Heart right ventricle (tissue), 16 donors: ENCODE results near the gene RTCA. TPM values are rescaled to one million over a fixed set of nuclear protein-coding genes. Genes with fewer than 3 reads are reported as not detected.
"Not testable (repeated sequence)": the region's sequence is repeated elsewhere in the genome, so short reads cannot be mapped to it uniquely, and the experiment has no call there.

ENCODE experiments used
- ATAC-seq, 8 donors: fragments of 200-7000 bp; cut with Tn5 transposase; one replicate each; pipeline ENCODE4 v1.9.1; 2020; ENCODE audit warnings: mild to moderate bottlenecking in 8 of 8, moderate library complexity in 8 of 8, moderate number of reproducible peaks in 1 of 8
- DNase-seq, 2 donors: peaks; one replicate each; pipeline ENCODE4 v3.0.0-alpha.2; 2020
- H3K27ac ChIP-seq, 10 donors: fragments of 200-600 bp; sonication (generic) in 2 of 10; one replicate each; pipeline versions ENCODE4 v1.5.0 to v1.8.0; 2020 to 2022; ENCODE audit warnings: mild to moderate bottlenecking in 3 of 10
- H3K27me3 ChIP-seq, 7 donors: fragments of 200-600 bp; one replicate each; pipeline ENCODE4 v1.8.0; 2021 to 2022; ENCODE audit warnings: mild to moderate bottlenecking in 2 of 7
- H3K36me3 ChIP-seq, 9 donors: fragments of 200-600 bp; sonication (generic) in 1 of 9; one replicate each; pipeline versions ENCODE4 v1.5.0 to v1.8.0; 2020 to 2022; ENCODE audit warnings: mild to moderate bottlenecking in 2 of 9
- H3K4me1 ChIP-seq, 9 donors: fragments of 200-600 bp; sonication (generic) in 1 of 9; one replicate each; pipeline versions ENCODE4 v1.5.0 to v1.8.0; 2020 to 2022; ENCODE audit warnings: mild to moderate bottlenecking in 4 of 9
- H3K4me3 ChIP-seq, 10 donors: fragments of 200-600 bp; sonication (generic) in 2 of 10; one replicate each; pipeline versions ENCODE4 v1.5.0 to v1.8.0; 2020 to 2022; ENCODE audit warnings: mild to moderate bottlenecking in 7 of 10, moderate library complexity in 2 of 10
- H3K9me3 ChIP-seq, 11 donors: fragments of 200-600 bp in 10 of 11; sonication (generic) in 2 of 11; one replicate each; pipeline versions ENCODE4 v1.5.0 to v1.8.0; 2013 to 2022; ENCODE audit warnings: mild to moderate bottlenecking in 2 of 11, control low read depth in 1 of 11, moderate library complexity in 1 of 11
- WGBS, 2 donors: extraction: QIAGEN DNeasy Blood & Tissue Kit; methylation state at CpG; one replicate each; pipeline ENCODE4 v1.1.7; 2013; ENCODE audit warnings: inconsistent platforms in 1 of 2; 5-methylcytosine and 5-hydroxymethylcytosine counted together
- intact Hi-C, 10 donors: fragments of 100-400 bp; cut with DNase I; formaldehyde crosslinking; loops; one replicate each; pipeline versions ENCODE4 v1.11.1 to v1.14.2; 2022
- polyA plus RNA-seq, 2 donors: library from polyadenylated mRNA; stranded (reverse); fragments of 200-250 nt; gene quantifications; one replicate each; pipeline ENCODE4 v1.2.3, GENCODE V29; 2013
- total RNA-seq, 10 donors: library from RNA; stranded (reverse); fragmentation: NEBNext Ultra II Directional in 3 of 10; extraction: Animal tissue kit (Norgen Biotek cat#: 25700) in 3 of 10; gene quantifications; one replicate each; pipeline versions ENCODE4 v1.2.1 to v1.2.4, GENCODE V29; 2021 to 2023
- TF ChIP-seq, protein P1 (sequence below), 9 donors: fragments of 200-600 bp; sonication (generic) in 2 of 9; IDR thresholded peaks; one replicate each; pipeline versions ENCODE4 v1.5.0 to v1.8.0; 2021 to 2022; ENCODE audit warnings: antibody characterized with exemption in 9 of 9, mild to moderate bottlenecking in 5 of 9, moderate library complexity in 1 of 9
- donor health status: Arrhythmogenic right ventricular cardiomyopathy.
- donor health status: ischemic (EF 13 %, LVEDD 7.1; RV severe dilation, severe dysfunction).
- donor health status: healthy with polysubstance abuse.
- donor health status: DM: no; HTN: yes; CAD: no.
- donor health status: DM: no; HTN: no; CAD: no.
- donor health status: ischemic (EF 25% LVEDD 6.9; RV normal size, moderate dysfunction).
- donor health status: ischemic (EF 25% LVEDD 5.7; RV mildly dilated, moderate dysfunction).
- donor health status: healthy.
- donor health status: DM: yes; HTN: yes; CAD: no.
- donor health status: Ischemic cardiomyopathy.
- donor health status: ischemic (EF 35%, LVEDD 5.7; RV mildly dilated, moderate dysfunction).
- donor health status: nonischemic (EF 11% LVEDD 7.7; RV severe dilation, severe dysfunction).
- donor health status: DM: yes; HTN: yes; CAD: no.
- donor health status: PGD.
- donor health status: ischemic (EF 29% LVEDD 5.4; RV normal size, mild dysfunction).
- donor health status: nonischemic (EF 23%, LVEDD 6.1; RV moderate dilation, normal function).

The RTCA gene
- total and polyA plus RNA-seq, 12 donors = 17.1 to 44.8 (median 36.7) TPM

DNA sequence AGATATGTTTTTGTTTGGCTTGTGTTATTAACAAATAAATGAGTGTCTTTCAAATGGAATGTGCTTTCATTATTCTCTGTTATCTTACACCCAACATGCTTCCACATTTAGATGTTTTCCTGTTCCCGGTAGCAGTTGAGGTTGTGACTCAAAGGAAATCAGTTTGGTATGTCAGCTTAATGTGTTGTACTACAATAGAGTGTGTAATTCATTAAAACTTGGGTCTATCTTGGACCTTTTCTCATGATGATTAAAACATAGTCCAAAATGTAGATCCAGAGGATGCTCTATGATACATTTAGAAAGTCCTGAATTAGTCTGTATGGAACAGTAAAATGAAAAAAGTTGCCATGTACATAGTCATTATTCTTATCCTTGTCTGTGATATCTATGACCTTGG is 26.7 kb downstream of the RTCA start:
- DNase-seq (no peak), ATAC-seq (peak in 5 of 8 donors; percentile 47 to 80 (median 69))
- 19 to 24% methylated on average over 1 of the region's 1 CpG for WGBS, 2 donors
- Histone ChIP-seq H3K27me3 (no peaks in the 10 kb centered on the region), H3K9me3 (peaks cover 0 to 5% (median 0%) of the 10 kb centered on the region in 11 donors), H3K27ac (peak overlapping the region in 5 of 10 donors; percentile 5 to 62 (median 25)), H3K36me3 (peaks cover 0 to 72% (median 34%) of the 10 kb centered on the region in 9 donors), H3K4me3 (no peak overlapping the region), H3K4me1 (peaks cover 0 to 10% (median 0%) of the 10 kb centered on the region in 9 donors)
- TF ChIP-seq, protein P1, sequence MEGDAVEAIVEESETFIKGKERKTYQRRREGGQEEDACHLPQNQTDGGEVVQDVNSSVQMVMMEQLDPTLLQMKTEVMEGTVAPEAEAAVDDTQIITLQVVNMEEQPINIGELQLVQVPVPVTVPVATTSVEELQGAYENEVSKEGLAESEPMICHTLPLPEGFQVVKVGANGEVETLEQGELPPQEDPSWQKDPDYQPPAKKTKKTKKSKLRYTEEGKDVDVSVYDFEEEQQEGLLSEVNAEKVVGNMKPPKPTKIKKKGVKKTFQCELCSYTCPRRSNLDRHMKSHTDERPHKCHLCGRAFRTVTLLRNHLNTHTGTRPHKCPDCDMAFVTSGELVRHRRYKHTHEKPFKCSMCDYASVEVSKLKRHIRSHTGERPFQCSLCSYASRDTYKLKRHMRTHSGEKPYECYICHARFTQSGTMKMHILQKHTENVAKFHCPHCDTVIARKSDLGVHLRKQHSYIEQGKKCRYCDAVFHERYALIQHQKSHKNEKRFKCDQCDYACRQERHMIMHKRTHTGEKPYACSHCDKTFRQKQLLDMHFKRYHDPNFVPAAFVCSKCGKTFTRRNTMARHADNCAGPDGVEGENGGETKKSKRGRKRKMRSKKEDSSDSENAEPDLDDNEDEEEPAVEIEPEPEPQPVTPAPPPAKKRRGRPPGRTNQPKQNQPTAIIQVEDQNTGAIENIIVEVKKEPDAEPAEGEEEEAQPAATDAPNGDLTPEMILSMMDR (IDR thresholded peaks at IDR 0.05) = no peak
- intact Hi-C loops = loop anchor here in 3 of 10 donors (5.0 to 10.0 kb wide), 2 partner anchors 138 to 165 kb away; no protein-coding TSS in a partner anchor

DNA sequence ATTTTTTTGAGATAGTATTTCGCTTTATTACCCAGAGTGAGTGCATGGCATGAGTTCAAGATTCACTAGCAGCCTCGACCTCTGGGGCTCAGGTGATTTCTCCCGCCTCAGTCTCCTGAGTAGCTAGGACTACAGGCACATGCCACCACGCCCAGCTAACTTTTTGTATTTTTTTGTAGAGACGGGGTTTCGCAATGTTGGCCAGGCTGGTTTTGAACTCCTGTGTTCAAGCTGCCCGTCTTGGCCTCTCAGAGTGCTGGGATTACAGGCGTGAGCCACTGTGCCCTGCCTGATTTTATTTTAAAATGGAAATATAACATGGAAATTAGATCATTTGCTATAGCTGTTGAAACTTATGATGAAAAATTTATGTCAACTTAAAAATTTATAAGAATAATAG is 30.1 kb downstream of the RTCA start:
- DNase-seq (no peak), ATAC-seq (no peak)
- Histone ChIP-seq H3K36me3 (peaks cover 0 to 38% (median 10%) of the 10 kb centered on the region in 9 donors), H3K9me3 (peaks cover 0 to 5% (median 0%) of the 10 kb centered on the region in 11 donors), H3K4me3 (no peak overlapping the region), H3K27me3 (no peaks in the 10 kb centered on the region), H3K27ac (no peak overlapping the region), H3K4me1 (peaks cover 0 to 10% (median 0%) of the 10 kb centered on the region in 9 donors)
- TF ChIP-seq, protein P1 (IDR thresholded peaks at IDR 0.05) = no peak
- intact Hi-C loops = loop anchor here in 1 of 10 donors (10.0 kb wide), 1 partner anchor 141 kb away; no protein-coding TSS in a partner anchor
- 94 to 95% methylated on average over 8 of the region's 8 CpGs for WGBS, 2 donors

DNA sequence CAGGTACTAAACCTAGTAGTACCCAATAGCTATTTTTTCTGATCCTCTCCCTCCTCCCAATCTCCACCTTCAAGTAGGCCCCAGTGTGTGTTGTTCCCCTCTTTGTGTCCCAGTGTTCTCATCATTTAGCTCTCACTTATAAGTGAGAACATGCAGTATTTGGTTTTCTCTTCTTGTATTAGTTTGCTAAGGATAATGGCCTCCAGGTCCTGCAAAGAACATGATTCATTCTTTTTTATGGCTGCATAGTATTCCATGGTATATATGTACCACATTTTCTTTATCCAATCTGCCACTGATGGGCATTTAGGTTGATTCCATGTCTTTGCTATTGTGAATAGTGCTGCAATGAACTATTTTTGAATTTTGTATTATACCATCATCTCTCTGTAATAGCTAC is 31.0 kb downstream of the RTCA start:
- intact Hi-C loops = loop anchor here in 1 of 10 donors (10.0 kb wide), 1 partner anchor 142 kb away; no protein-coding TSS in a partner anchor
- DNase-seq, H3K4me3 ChIP-seq, H3K27ac ChIP-seq, H3K27me3 ChIP-seq, ATAC-seq, H3K9me3 ChIP-seq: not testable (repeated sequence)
- Histone ChIP-seq H3K4me1 (peaks cover 0 to 10% (median 0%) of the 10 kb centered on the region in 9 donors), H3K36me3 (peaks cover 0 to 30% (median 9%) of the 10 kb centered on the region in 9 donors)

DNA sequence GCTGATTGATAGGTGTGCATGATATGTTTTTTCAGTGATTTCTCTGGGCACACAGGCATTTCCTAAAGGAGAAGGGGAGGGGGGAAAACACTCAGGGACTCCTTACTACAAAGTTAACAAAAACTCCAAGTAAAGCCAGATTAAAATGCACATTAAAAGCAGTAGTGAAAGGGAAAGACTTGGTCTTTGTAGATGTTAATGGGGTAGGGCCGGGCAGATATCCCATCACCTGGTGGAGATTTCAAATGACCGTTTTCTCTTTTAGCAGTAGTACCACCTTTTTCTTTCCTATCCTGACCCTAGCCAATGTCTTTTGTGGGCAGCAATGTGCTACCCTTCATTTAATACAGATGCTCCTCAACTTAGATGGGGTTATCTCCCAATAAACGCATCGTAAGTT is 32.5 kb downstream of the RTCA start:
- Histone ChIP-seq H3K36me3 (peaks cover 0 to 14% (median 0%) of the 10 kb centered on the region in 9 donors), H3K4me1 (no peaks in the 10 kb centered on the region), H3K4me3 (no peak overlapping the region), H3K9me3 (peaks cover 0 to 5% (median 0%) of the 10 kb centered on the region in 11 donors), H3K27me3 (no peaks in the 10 kb centered on the region), H3K27ac (no peak overlapping the region)
- ATAC-seq (no peak), DNase-seq (no peak)
- TF ChIP-seq, protein P1 (IDR thresholded peaks at IDR 0.05) = no peak
- intact Hi-C loops = loop anchor here in 1 of 10 donors (10.0 kb wide), 1 partner anchor 144 kb away; no protein-coding TSS in a partner anchor
- WGBS, 2 donors = 93 to 94% methylated on average over 4 of the region's 4 CpGs
